Erythroblast (primary cell): ENCODE measurements around the gene COMMD10.

Experiments used
- GATA1 ChIP-seq: IDR thresholded peaks from 2 replicates; pipeline ENCODE4 v1.6.1; 2011; ENCODE audit warnings: low read depth, mild to moderate bottlenecking, control low read depth, low read length, moderate library complexity
- POLR2A ChIP-seq: IDR thresholded peaks from 2 replicates; pipeline ENCODE4 v1.6.1; 2011; ENCODE audit warnings: mild to moderate bottlenecking, low read length

DNA sequence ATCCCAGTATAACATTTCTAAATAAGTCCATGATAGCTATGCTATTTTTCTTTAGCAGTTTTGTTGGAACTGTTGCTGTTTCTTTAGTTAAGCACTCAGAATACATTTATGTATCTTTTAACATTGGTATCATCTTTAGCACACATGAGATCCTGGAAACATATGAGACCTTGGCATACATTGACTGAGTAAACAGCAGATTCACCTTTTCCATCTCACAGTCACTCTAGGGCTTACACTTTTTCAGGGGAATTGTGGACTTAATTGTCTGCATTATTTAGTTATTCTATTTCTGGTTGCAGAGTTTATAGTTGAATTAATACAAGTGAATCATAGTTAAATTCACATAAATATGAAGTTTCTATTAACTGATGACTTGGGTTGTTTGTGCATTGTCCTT, 70.1 kb downstream of the COMMD10 start:
- no peak for TF ChIP-seq POLR2A
- TF ChIP-seq GATA1, result no peak
